Lung microvascular endothelial cell (primary cell): Measurements from ENCODE around the gene ZDHHC1. TPM values are rescaled to one million over a fixed set of nuclear protein-coding genes. Genes with fewer than 3 reads are reported as not detected.
"Not testable (repeated sequence)": the region's sequence is repeated elsewhere in the genome, so short reads cannot be mapped to it uniquely, and the experiment has no call there.

ENCODE experiments used
- DNase-seq, 2 donors: peaks; one replicate each; pipeline versions ENCODE4 v3.0.0 to v3.0.0-alpha.2; 2010; ENCODE audit warnings: low read depth in 2 of 2
- total RNA-seq: library from RNA; depleted of rRNA; stranded (reverse); fragments of >200 nt; gene quantifications from 2 replicates; pipeline ENCODE4 v1.2.1, GENCODE V29; 2014

Gene ZDHHC1
- total RNA-seq, 1 donor from 2014 or later: 2.6 TPM

DNA sequence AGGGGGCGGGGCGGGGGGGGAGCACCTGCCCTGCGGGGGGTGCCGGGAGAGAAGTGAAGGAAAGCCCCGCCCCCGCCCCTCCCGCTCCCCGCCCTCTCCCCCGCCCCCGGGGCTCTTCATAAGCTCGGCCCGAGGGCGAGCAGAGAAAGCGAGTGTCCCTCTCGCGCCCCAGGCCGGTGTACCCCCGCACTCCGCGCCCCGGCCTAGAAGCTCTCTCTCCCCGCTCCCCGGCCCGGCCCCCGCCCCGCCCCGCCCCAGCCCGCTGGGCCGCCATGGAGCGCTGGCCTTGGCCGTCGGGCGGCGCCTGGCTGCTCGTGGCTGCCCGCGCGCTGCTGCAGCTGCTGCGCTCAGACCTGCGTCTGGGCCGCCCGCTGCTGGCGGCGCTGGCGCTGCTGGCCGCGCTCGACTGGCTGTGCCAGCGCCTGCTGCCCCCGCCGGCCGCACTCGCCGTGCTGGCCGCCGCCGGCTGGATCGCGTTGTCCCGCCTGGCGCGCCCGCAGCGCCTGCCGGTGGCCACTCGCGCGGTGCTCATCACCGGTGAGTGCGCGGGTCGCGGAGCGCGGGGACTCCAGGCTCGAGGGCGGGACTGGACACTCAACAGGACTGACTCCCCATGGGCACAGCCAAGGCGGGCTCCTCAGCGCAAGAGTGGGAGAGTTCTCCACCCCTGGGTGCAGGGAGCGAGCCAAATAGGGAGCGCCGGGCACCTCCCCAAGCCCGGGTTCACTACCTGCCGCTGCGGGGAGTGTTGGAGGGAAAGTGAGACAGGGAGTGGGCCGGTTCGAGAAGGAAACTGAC, 14.9 kb upstream of the ZDHHC1 start, which contains the start of gene HSD11B2:
Gene HSD11B2 (plus strand): TSS at position 145 of the 798 bp plus-strand sequence. CDS start 128 bp downstream, at position 273.
- DNase-seq: peak; percentile 62 to 71

- peak in 1 of 2 donors; percentile 14 for DNase-seq
Measured at GRCh38 chr16:67430504-67430976, 14.3 kb upstream of the ZDHHC1 start.

DNA sequence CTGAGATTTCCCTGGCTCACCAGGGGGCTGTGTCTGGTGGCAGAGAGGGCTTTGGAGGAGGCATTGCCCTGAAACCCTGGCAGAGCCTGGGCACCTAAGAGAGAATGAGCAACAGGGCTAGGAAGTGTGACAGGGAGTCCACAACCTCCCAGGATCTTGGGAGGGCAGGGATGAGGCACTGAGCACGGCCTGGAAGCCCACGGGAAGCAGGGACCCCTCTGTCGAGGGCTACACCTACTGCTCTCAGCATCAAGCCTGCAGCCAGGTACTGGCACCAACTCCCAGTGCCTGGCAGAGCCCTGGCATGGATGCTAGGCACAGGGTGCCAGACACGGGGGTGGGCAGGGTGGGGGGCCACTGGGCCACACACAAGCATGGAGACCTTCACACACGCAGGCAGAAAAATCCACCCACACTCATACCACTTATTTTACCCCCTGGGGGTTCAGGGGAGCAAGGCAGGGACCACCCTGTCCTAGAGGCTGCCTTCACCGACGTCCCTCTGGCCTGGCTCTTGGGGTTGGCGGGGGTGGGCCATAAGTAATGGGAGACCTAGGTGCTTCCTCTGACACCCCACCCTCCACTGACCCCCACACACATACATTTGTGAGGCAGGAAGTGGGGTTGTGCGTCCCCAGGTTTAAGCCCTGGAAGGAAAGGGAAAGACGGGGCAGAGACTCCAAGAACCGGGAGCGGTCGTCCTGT, 13.7 kb upstream of the ZDHHC1 start:
- no peak for DNase-seq

- no peak for DNase-seq
Measured at GRCh38 chr16:67429053-67429798, 12.9 kb upstream of the ZDHHC1 start.

GRCh38 chr16:67428146-67428731, 12.0 kb upstream of the ZDHHC1 start:
- DNase-seq: peak; percentile 65 to 80

DNA sequence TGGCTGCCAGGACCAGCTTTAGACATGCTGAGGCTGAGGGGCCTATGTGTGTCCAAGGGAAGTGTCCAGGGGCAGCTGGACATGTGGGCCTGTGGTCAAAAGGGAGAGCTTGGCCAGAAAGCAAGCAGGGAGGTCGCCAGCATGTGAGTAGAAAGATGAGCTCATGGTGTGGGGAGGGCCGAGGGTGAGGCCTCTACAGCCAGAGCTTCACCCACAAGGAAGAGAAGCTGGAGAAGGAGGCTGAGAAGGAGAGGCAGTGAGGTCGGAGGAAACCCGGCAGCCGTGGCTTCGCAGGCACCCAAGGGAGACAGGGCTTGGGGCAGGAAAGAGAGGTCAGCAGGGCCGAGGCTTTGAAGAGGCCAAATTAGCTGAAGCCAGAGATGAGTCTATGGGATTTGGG, 10.7 kb upstream of the ZDHHC1 start:
- no peak for DNase-seq

DNA sequence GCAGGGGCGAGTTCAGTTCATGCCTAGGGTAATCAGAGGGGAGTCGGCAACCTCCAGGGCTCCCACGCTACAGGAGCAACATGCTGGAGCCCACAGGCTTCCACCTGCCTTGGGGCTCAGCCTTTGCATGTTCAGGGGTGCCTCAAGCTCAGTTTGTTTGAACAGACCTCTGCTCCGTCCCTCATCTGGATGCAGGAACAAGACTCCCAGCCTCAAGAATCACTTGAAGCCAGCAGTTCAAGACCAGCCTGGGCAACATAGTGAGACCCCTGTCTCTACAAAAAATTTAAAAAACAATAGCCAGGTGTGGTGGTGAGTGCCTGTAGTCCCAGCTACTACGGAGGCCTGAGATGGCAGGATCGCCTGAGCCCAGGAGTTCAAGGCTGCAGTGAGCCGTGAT, 9.7 kb upstream of the ZDHHC1 start:
- no peak for DNase-seq

- no peak for DNase-seq
Measured at GRCh38 chr16:67425580-67425979, 9.3 kb upstream of the ZDHHC1 start.

GRCh38 chr16:67425061-67425460, 8.8 kb upstream of the ZDHHC1 start:
- no peak for DNase-seq

DNA sequence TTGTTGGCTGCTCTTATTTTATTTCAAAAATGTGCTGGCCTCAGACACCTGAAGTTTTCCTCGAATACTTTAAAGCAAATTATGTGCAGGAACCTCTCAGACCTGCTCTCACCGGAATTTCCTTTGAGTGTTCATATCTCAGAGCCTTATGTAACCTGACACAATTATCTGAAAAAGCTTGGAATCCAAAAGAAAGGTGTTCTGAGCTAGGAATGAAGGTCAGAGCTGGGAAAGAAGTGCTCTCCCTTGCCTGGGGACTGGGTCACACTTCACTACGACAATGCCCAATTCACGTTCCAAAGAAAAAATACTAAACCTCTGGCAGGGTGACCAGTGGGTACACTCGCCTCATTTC, 8.0 kb upstream of the ZDHHC1 start:
- no peak for DNase-seq

- DNase-seq: no peak
Measured at GRCh38 chr16:67423611-67424260, 7.5 kb upstream of the ZDHHC1 start.

GRCh38 chr16:67423015-67423414, 6.7 kb upstream of the ZDHHC1 start:
- no peak for DNase-seq

DNA sequence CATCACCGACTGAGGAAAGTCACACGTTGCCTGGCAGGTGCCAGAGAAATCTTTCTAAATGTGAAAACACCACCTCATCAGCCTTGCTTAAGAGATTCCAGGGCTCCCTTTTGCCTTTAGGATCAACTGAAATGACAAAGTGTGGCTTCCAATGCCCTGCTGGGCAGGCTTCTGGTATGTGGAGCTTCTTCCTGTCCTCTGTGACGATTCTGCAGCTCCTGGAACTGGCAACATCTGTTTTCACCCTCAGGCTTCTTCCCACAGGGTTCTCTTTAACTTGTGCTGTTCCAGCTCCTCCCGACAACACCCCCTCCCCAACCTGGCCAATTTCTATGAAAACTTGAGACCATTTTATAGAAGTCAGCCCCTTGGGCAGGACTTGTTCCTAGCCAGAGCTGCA, 4.8 kb upstream of the ZDHHC1 start:
- no peak for DNase-seq

- DNase-seq: no peak
Measured at GRCh38 chr16:67419931-67420330, 3.7 kb upstream of the ZDHHC1 start.

DNA sequence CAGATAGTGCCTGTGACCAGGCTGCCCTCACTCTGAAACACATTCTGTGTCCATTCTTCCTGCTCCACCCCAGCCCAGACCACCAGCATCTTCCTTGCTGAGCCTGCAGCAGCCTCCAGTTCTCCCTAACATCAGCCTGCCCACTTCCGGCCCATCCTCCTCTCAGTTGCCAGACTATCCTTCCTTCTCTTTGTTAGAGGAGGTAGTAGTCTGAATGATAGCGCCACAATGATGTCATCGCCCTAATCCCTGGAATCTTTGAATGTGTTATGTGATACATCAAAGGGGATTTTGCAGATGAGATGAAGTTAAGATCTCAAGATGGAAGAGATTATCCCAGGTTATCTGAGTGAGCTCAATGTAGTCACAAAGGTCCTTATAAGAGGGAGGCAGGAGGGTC, 3.2 kb upstream of the ZDHHC1 start:
- DNase-seq: no peak

- DNase-seq: no peak
Measured at GRCh38 chr16:67417333-67418061, 1.2 kb upstream of the ZDHHC1 start.

DNA sequence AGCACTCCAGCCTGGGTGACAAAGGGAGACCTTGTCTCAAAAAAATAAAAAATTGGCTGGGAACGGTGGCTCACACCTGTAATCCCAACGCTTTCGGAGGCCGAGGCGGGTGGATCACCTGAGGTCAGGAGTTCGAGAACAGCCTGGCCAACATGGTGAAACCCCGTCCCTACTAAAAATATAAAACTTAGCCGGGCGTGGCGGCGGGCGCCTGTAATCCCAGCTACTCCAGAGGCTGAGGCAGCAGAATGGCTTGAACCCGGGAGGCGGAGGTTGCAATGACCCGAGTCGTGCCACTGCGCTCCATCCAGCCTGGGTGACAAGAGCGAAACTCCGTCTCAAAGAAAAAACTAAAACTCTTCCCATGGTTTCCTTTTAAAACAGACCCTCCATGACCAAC, 856 bp downstream of the ZDHHC1 start:
- DNase-seq: not testable (repeated sequence)

DNA sequence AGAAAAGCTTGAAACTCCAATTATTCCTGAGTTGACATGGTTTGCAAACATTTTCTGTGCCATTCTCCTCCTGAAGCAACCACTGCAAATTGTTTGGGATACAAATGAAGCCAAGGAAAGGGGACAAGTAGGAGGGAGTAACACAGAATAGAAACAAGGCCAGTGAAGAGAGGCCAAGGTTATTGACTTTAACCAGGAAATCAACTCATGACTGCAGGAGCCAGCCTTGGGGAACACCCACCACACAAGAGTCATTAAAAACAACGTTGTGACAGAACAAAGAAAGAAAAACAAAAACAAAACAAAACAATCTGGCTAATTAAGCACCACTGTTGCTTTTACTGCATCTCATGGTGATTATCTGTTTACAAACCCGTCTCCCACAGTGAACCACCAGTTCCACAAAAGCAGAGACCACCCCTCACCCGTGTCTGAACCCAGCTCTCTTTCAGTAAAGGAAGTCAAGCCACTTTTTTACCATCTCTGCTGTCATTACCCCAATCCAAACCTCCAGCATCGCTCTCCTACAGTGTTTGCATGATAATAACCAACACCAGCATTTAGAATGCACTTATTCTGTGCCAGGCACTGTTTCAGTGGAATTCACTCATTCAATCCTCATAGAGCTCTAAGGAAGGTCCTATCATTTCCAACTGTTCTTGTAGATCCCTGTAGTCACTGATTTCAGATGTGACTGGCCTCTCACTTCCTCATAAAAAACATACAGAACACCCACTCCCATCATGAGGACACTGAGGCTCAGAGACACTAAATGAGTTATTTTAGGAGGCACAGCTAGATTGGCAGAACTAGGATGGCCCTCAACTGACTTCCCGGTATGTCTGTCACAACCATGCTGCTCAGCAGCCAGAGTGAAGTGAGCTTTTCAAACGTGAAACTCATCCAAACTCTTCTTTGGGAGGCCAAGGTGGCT, 2.0 kb downstream of the ZDHHC1 start:
- no peak for DNase-seq

DNA sequence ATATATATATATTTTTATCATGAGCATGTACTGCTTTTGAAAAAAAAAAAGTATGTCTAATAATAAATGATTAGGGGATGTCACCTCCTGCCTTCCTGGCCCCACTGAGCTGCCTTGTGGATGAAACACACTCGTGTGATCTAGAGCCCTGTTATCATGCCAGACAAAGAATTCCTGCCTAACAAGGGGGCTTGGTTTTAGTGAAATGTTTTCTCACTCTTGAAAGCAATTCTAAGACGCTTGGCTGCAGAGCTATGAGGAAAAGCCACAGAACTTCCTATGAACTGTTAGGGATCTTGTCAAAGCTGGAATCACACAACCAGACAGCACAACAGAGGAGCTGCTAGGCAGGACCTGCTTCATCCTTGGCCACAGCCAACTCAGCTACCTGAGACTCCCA, 4.0 kb downstream of the ZDHHC1 start:
- no peak for DNase-seq
